Prostate gland (tissue), 2 donors: ENCODE measurements around the gene CDC20B. TPM values are rescaled to one million over a fixed set of nuclear protein-coding genes. Genes with fewer than 3 reads are reported as not detected.

ENCODE experiments used
- DNase-seq: peaks from one replicate; pipeline ENCODE4 v3.0.0-alpha.2; 2019; ENCODE audit warnings: low spot score
- H3K27ac ChIP-seq, 2 donors: fragments of 200-600 bp; sonication (generic); 2 replicates each; pipeline ENCODE4 v1.5.1; 2017 to 2019
- H3K27me3 ChIP-seq: fragments of 200-600 bp; sonication (generic); replicated peaks from 2 replicates; pipeline ENCODE4 v1.5.1; 2019; ENCODE audit not compliant: insufficient read depth
- H3K36me3 ChIP-seq, 2 donors: fragments of 200-600 bp; sonication (generic); 1 replicate in 1 of 2; 2 replicates in 1 of 2; pipeline versions ENCODE4 v1.5.1 to v1.8.1; 2017 to 2019
- H3K4me1 ChIP-seq: fragments of 200-600 bp; sonication (generic); replicated peaks from 2 replicates; pipeline ENCODE4 v1.5.1; 2019
- H3K4me3 ChIP-seq, 2 donors: fragments of 200-600 bp; sonication (generic); 2 replicates each; pipeline ENCODE4 v1.5.1; 2017 to 2019
- H3K9me3 ChIP-seq: fragments of 200-600 bp; sonication (generic); 2 replicates; pipeline ENCODE4 v1.5.1; 2017
- CTCF ChIP-seq, 4 experiments: fragments of 200-600 bp in 2 of 4; fragments of 450-650 bp in 2 of 4; sonication (generic) in 2 of 4; IDR thresholded peaks; 1 replicate in 3 of 4; 2 replicates in 1 of 4; pipeline ENCODE4 v1.5.1; 2016 to 2019; ENCODE audit warnings: antibody characterized with exemption in 4 of 4, mild to moderate bottlenecking in 2 of 4, moderate library complexity in 2 of 4
- POLR2A ChIP-seq: fragments of 450-650 bp; IDR thresholded peaks from one replicate; pipeline ENCODE4 v1.6.1; 2016; ENCODE audit warnings: antibody characterized with exemption, mild to moderate bottlenecking
- POLR2AphosphoS5 ChIP-seq: sonication (generic); formaldehyde crosslinking; IDR thresholded peaks from one replicate; pipeline ENCODE4 v1.6.1; 2017; ENCODE audit warnings: antibody characterized with exemption
- WGBS: methylation state at CpG from one replicate; pipeline ENCODE4 v1.1.5; 2018; 5-methylcytosine and 5-hydroxymethylcytosine counted together
- intact Hi-C: fragments of 100-400 bp; cut with DNase I; formaldehyde crosslinking; loops from one replicate; pipeline ENCODE4 v1.14.2; 2022
- total RNA-seq, 2 donors: library from RNA; depleted of rRNA; stranded (reverse); fragments of >200 nt; gene quantifications; one replicate each; pipeline ENCODE4 v1.1.0, GENCODE V29; 2016

CDC20B gene
- total RNA-seq, 2 donors from 2014 or later = 1.1 TPM; not detected in 1

GRCh38 chr5:55081541-55081940, 91.4 kb downstream of the CDC20B start:
- TF ChIP-seq POLR2AphosphoS5 = no peak
- H3K4me1 ChIP-seq = no peaks in the 10 kb centered on the region
- H3K36me3 ChIP-seq = no peaks in the 10 kb centered on the region
- H3K27ac ChIP-seq = no peak overlapping the region
- no peaks in the 10 kb centered on the region for H3K27me3 ChIP-seq
- DNase-seq = no peak
- intact Hi-C loops = no loop called here
- H3K9me3 ChIP-seq = no peaks in the 10 kb centered on the region
- no peak overlapping the region for H3K4me3 ChIP-seq

- H3K27ac ChIP-seq = no peak overlapping the region
These were observed 99.8 kb downstream of the CDC20B start for GRCh38 chr5:55073211-55073610.

GRCh38 chr5:55072666-55073065, 100.3 kb downstream of the CDC20B start:
- 62% methylated on average over 2 of the region's 2 CpGs for WGBS
- H3K27me3 ChIP-seq = no peaks in the 10 kb centered on the region
- intact Hi-C loops = no loop called here
- no peak for TF ChIP-seq POLR2AphosphoS5
- TF ChIP-seq POLR2A = no peak
- TF ChIP-seq CTCF (IDR thresholded peaks at IDR 0.05) = no peak
- H3K36me3 ChIP-seq = no peaks in the 10 kb centered on the region
- H3K4me3 ChIP-seq = no peak overlapping the region
- no peaks in the 10 kb centered on the region for H3K9me3 ChIP-seq
- H3K4me1 ChIP-seq = no peaks in the 10 kb centered on the region
- no peak for DNase-seq
- H3K27ac ChIP-seq = no peak overlapping the region

More at GRCh38 chr5:55073211-55073610, 99.8 kb downstream of the CDC20B start:
- no peak for TF ChIP-seq CTCF (IDR thresholded peaks at IDR 0.05)
- no peak for TF ChIP-seq POLR2AphosphoS5
- TF ChIP-seq POLR2A = no peak
- DNase-seq = no peak
- Histone ChIP-seq H3K4me3 (no peak overlapping the region), H3K36me3 (no peaks in the 10 kb centered on the region), H3K27me3 (no peaks in the 10 kb centered on the region), H3K9me3 (no peaks in the 10 kb centered on the region), H3K4me1 (no peaks in the 10 kb centered on the region)
- WGBS = 61% methylated on average over 3 of the region's 3 CpGs
- intact Hi-C loops = no loop called here

- intact Hi-C loops = no loop called here
- no peak for DNase-seq
- Histone ChIP-seq H3K4me1 (no peaks in the 10 kb centered on the region), H3K27me3 (no peaks in the 10 kb centered on the region), H3K27ac (no peak overlapping the region), H3K4me3 (no peak overlapping the region), H3K36me3 (no peaks in the 10 kb centered on the region), H3K9me3 (no peaks in the 10 kb centered on the region)
- no peak for TF ChIP-seq POLR2AphosphoS5
- no peak for TF ChIP-seq POLR2A
- no peak for TF ChIP-seq CTCF (IDR thresholded peaks at IDR 0.05)
- 92% methylated on average over 1 of the region's 1 CpG for WGBS
These were observed 101.6 kb downstream of the CDC20B start for GRCh38 chr5:55071413-55071812.

- intact Hi-C loops = no loop called here
- no peak for DNase-seq
- no peak overlapping the region for H3K27ac ChIP-seq
- H3K27me3 ChIP-seq = no peaks in the 10 kb centered on the region
- H3K4me1 ChIP-seq = no peaks in the 10 kb centered on the region
- WGBS = 76% methylated on average over 1 of the region's 1 CpG
- no peak for TF ChIP-seq POLR2A
- no peak for TF ChIP-seq POLR2AphosphoS5
- no peak for TF ChIP-seq CTCF (IDR thresholded peaks at IDR 0.05)
- H3K4me3 ChIP-seq = no peak overlapping the region
- no peaks in the 10 kb centered on the region for H3K9me3 ChIP-seq
- H3K36me3 ChIP-seq = no peaks in the 10 kb centered on the region
These were observed 102.0 kb downstream of the CDC20B start for GRCh38 chr5:55070968-55071367.
